ENCODE data around the gene MAGI1. TPM values are rescaled to one million over a fixed set of nuclear protein-coding genes. Genes with fewer than 3 reads are reported as not detected.
"Not testable (repeated sequence)": the region's sequence is repeated elsewhere in the genome, so short reads cannot be mapped to it uniquely, and the experiment has no call there.

MAGI1 gene
- total RNA-seq, 1 donor from 2014 or later, result 101 TPM

DNA sequence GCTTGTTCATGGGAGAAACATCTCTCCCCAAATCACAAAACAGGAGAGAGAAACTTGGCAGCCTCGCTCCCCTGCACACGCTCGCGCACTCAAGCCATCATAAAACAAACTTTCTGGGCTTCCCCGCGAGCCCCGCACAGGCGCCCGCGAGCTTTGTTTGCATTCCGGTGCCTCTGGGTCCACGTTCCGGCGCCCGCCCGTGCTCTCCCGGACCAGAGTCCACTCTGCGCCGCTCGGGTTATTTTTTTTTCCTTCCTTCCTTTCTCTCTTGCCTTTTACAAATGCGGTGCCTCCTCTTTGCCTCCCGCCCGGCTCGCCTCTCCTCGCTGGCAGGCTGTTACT, 363 bp downstream of the MAGI1 start:
- no peak for DNase-seq

DNA sequence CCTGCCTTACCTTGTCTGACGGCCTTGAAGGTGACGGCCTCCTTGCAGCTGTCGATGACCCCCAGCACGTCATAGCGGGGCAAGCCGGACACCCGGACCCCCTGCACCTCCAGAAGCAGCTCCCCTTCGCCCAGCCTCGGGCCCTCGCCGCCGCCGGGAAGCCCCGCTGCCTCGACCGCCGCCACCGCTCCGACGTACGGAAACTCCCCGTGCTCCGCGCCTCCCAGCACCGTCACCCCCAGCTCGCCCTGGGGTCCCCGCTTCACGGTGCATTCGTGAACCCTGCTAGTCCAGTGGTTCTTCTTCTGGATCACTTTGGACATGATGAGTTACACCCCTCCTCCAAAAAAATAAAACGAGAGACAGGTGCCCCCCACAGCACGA, 740 bp downstream of the MAGI1 start:
- DNase-seq, result peak; percentile 28

DNA sequence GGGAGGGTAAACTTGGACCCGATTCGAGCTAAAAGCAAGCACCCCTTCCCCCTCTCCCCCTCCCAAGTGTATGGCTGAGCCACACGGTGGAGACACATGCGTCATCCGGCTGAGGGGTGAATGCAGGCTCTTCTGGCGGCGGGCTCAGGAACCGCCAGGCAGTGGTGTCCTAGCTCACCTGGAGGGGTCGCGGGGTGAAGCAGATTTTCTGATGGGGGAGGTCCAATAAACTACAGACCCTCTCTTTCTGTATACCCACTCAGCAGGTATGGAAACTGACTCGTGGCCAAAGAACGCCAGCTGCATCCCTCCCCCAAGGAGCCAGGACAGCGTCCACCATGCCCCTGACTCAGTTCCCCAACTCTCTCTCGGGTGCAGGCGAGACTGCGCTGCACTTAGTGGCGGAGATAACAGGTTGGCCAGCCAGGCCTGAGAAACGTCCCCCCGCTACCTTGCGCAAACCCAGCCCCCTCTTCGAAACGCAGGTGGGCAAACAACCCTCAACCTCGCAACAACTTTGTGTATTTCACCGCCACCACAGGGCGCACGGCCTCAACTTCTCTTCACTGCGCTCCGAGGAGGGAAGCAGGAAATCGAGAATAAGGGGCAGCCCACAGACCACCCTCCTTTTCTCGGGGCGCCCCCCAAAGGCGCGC, 1.3 kb downstream of the MAGI1 start:
- DNase-seq, result peak; percentile 72

- DNase-seq, result peak; percentile 43
These were observed 2.1 kb downstream of the MAGI1 start for GRCh38 chr3:66036586-66037148.

DNA sequence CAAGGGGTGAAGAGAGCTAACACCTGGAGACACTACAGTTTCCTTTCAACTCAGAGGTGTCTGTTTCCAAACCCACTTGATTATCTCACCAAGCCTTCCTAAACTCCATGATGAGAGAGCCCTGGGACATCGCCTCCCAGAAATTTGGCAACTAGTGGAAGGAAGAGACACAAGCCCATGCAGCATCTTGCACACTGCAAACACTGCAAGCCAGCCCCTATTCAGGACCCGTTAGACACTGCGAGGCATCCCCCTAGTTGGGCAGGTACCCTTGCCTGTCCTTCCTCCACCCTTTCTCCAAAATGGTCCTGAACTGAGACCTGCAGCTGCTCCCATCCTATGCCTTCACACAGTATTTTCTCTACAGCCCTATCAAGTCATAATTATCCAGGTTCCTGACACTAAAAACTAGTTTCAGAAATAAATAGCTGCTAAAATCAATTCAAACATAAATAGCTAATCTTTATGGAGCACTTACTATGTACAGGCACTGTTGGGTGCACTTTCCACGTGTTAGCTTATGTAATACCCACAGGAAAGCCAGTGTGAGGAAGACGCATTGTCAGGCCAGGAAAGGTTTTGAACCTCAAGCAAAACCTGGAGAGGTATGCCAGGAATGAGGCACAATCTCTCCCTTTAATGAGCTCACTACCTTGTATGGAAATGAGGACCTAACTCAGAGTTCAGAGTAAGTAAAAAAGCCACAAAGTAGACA, 2.8 kb downstream of the MAGI1 start:
- peak; percentile 41 for DNase-seq

GRCh38 chr3:66033241-66034138, 5.2 kb downstream of the MAGI1 start:
- DNase-seq, result no peak

DNA sequence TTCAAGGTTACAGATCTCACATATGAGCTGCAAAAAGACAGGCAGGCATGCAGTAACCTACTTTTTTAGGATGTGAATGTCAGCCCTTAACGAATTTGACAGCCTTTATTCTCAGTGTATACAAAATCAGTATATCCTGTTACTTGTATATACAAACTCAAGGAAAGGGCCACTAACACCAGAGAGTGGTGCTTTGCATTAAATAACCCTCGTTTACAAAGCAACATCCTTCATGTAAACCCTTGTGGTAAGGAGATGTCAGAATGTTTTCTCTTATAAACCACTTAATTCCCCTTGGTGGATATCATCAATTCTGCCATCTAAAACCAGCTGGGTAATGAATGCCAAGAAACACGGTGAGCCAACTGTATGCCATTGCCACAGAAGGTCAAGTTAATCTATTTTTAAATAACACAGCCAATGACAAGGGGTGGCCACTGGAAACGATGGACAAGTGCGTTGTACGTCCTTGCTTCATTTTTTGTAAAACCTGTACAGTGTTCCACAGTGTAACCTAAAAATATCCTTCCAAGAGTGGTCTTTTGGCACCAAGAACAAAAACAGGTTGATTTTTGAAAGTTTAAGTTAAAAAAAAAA, 7.5 kb downstream of the MAGI1 start:
- no peak for DNase-seq

GRCh38 chr3:66029443-66029842, 9.3 kb downstream of the MAGI1 start:
- DNase-seq, result no peak

DNA sequence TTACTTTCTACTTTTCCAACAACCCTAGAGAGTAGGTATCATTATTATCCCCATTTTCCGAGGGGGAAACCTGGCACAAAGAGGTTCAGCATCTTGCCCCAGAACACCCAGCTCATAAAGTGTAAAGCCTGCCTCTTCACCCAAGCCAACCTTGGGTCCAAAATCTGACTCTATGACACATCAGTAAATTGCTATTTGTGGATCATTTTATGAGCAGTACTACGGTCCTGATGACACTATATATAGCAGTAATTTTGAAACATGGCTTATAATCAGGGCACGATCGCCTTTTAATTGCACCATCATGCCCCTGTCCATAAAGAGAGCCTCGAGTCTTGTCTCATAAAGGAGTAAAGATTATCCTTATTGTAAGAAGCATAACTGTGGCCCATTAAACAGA, 9.7 kb downstream of the MAGI1 start:
- DNase-seq, result no peak

DNA sequence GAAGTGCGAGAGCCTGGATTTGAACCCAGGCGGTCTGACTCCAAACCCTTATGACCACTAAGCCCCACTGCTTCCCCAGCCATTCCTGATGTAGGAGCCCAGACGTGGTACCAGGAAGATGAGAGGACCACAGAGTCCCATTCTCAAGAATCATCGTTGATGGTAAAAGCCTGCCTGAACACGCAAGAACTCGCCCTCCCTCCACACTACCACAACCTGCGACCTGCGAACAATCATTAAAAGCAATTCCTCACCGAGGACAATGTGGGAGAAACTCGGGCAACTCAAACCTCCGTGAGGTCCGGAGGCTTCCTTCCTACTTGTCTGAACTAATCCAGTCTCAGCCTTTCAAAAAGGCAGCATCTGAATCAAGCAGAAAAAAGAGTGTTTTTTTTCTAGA, 10.3 kb downstream of the MAGI1 start:
- no peak for DNase-seq

GRCh38 chr3:66027099-66027498, 11.6 kb downstream of the MAGI1 start:
- not testable (repeated sequence) for DNase-seq

DNA sequence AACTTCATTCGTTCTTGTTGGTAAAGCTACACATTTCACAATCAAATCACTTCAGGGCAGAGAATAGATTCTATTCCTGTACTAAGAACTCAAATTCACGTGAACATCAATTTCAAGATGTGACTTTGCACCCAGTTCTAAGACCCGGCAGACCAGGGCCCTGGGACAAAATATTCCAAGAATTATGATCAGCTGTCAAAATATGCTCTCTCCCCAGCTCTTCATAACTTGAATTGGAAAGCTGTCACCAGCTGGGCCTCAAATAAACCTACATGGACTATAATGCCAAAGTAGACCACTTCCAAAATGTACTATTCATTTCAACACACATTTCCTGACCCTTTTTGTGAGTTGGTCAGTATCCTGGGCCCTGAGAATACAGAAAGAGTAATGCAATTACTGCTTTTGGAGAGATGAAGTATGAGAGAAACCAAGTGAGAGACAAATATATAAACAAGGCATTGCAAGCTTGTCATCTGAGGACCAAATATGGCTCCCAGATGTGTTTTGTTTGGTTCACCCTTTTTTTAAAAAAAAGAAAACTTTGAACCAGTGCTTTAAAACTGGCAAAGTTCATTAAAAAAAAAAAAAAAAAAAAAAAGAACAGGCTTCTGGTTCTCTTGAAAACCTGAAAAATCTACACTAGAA, 14.9 kb downstream of the MAGI1 start:
- no peak for DNase-seq

- no peak for DNase-seq
These were observed 15.5 kb downstream of the MAGI1 start for GRCh38 chr3:66023229-66023628.

- DNase-seq, result no peak
These were observed 17.0 kb downstream of the MAGI1 start for GRCh38 chr3:66021731-66022131.

DNA sequence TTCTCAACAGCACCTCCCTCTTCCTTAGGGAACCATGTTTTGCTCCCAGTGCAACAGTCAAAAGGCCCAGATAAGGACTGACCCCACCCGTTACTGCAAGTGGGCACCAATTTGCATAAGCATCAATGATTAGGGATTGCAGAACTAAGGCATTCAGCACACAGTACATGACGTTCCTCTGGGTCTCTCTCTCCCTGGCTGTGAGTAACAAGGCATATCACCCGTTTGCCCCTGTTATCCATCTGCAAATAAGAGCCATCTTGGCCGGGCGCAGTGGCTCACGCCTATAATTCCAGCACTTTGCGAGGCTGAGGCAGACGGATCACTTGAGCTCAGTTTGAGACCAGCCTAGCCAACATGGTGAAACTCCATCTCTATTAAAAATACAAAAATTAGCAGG, 18.8 kb downstream of the MAGI1 start:
- DNase-seq, result no peak

GRCh38 chr3:66018057-66019033, 20.4 kb downstream of the MAGI1 start:
- no peak for DNase-seq

DNA sequence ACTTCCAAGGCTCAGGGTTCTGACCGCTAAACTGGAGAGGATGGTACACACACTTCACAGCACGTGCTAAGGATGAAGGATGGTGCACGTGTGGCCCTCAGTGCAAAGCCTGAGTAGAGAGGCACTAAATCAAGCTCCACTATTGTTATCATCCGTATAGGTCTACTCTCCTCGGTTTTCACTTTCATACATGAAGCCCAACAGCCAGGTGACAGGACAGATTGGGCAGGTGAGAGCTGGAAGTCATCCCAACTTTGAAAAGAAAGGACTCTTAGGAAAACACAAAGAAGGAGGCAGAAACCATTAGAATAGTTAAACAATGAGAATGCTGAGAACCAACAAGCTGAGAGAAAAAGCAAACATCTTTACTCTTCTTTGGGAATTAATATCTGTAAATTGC, 21.1 kb downstream of the MAGI1 start:
- no peak for DNase-seq

DNA sequence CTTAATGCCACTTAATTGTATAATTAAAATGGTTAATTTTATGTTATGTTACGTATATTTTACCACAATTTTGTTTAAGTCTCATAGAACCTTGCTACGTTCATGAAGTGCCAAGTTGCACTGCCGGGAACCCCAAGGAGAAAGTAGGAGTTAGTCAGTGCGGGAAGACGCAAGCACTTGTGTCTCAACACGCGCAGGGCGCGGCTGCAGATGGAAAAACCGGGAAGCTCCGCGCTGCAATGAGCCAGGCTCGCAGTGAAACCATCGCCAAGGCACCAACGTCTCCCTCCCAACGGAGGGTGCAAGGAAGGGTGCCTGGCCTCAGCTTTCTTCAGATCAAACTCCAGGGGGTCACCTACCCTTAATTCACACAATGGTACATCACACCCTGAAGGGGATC, 21.6 kb downstream of the MAGI1 start:
- no peak for DNase-seq

DNA sequence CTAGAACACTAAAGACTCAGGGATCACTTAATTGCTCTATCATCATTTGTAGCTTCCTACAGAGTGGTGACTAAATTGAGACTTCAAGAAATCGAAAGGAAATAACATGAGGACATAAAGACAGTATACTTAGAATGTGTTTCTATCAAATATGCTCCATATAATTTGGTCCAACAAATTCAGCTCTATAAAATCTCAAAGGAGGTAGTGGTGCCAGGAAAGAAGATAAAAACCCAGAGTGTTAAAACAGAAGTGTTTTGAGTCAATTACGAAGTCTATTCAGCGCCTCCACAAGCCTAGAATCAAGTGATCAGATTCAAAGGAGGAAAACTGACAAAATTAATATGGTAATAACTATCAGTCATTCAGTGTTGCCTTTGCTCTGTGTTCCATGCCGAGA, 22.9 kb downstream of the MAGI1 start:
- no peak for DNase-seq

DNA sequence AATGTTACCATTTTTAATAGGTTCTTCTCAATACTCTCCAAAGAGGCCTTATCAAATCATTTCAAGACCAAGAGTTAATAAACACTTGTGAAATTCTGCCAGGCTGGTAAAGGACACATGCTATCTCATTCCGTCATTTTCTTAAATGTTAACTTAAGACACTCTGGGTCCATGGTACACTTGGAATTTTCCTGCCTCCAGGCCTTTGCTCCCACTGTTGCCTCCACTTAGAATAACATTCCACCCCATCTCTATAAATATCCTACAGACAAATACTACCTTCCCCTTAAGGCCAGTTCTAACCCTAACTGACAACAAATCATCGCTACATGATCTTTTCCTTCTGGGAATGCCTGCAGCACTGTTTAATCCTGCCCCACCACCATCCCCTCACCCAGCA, 24.1 kb downstream of the MAGI1 start:
- DNase-seq, result no peak

DNA sequence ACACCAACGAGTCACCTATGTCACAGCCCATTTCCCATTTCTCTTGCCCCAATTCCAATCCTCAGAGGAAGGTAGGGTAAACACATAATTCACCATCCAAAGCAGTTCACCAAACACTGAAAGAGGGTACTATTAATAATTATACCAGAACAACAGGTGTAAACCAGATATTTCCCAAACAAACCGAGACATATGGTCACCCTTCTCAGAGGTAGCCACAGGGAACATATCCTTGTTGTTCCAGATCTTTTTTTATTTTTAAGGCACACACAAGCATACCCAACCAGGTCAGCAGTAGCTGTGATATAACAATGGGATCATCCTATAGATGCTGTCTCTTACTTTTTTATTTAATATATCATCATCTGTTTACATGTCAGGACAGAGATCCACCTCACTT, 24.7 kb downstream of the MAGI1 start:
- DNase-seq, result no peak
